Measurements from ENCODE around the gene KRTAP4-1.

The KRTAP4-1 gene

GRCh38 chr17:41185001-41185400 lies 290 bp upstream of the KRTAP4-1 start:
- TF ChIP-seq CTCF (IDR thresholded peaks at IDR 0.05; ENCODE audit: low read depth, low read length) = no peak
- H3K4me3 ChIP-seq (ENCODE audit: low read depth, low read length) = no peak overlapping the region

- no peak overlapping the region for H3K4me3 ChIP-seq (ENCODE audit: low read depth, low read length)
- no peak for TF ChIP-seq CTCF (IDR thresholded peaks at IDR 0.05; ENCODE audit: low read depth, low read length)
Measured at GRCh38 chr17:41178843-41179616, 5.7 kb downstream of the KRTAP4-1 start.

- no peak for TF ChIP-seq CTCF (IDR thresholded peaks at IDR 0.05; ENCODE audit: low read depth, low read length)
- no peak overlapping the region for H3K4me3 ChIP-seq (ENCODE audit: low read depth, low read length)
Measured at GRCh38 chr17:41178341-41178740, 6.4 kb downstream of the KRTAP4-1 start.

- TF ChIP-seq CTCF (IDR thresholded peaks at IDR 0.05; ENCODE audit: low read depth, low read length) = no peak
- no peak within 1 kb of the TSS for H3K4me3 ChIP-seq (ENCODE audit: low read depth, low read length)
Measured at GRCh38 chr17:41177727-41178271, 6.9 kb downstream of the KRTAP4-1 start, which contains the start of gene KRTAP4-2. TSS of gene KRTAP4-2 (minus strand) at chr17:41178221. CDS start at chr17:41178164, 57 bp downstream.

- TF ChIP-seq CTCF (IDR thresholded peaks at IDR 0.05; ENCODE audit: low read depth, low read length) = no peak
- no peak overlapping the region for H3K4me3 ChIP-seq (ENCODE audit: low read depth, low read length)
Measured at GRCh38 chr17:41176744-41177387, 7.8 kb downstream of the KRTAP4-1 start.

GRCh38 chr17:41171886-41172285 lies 12.8 kb downstream of the KRTAP4-1 start:
- TF ChIP-seq CTCF (IDR thresholded peaks at IDR 0.05; ENCODE audit: low read depth, low read length) = no peak

GRCh38 chr17:41168121-41168520 lies 16.6 kb downstream of the KRTAP4-1 start, which contains the start of gene KRTAP4-3:
TSS of gene KRTAP4-3 (minus strand) at chr17:41168221. CDS start at chr17:41168172, 49 bp downstream.
- no peak within 1 kb of the TSS for H3K4me3 ChIP-seq (ENCODE audit: low read depth, low read length)
- TF ChIP-seq CTCF (IDR thresholded peaks at IDR 0.05; ENCODE audit: low read depth, low read length) = no peak

More at GRCh38 chr17:41171886-41172285, 12.8 kb downstream of the KRTAP4-1 start:
- no peak overlapping the region for H3K4me3 ChIP-seq (ENCODE audit: low read depth, low read length)
